Activated CD4-positive, alpha-beta T cell treated with anti-CD3 and anti-CD28 coated beads for 48 hours (primary cell): ENCODE results near the gene ATP5F1A.
A peak's percentile ranks its signal among the peaks of the same experiment; 100 is the strongest.
"Not testable (repeated sequence)": the region's sequence is repeated elsewhere in the genome, so short reads cannot be mapped to it uniquely, and the experiment has no call there.

Source experiments
- DNase-seq: peaks from one replicate; pipeline ENCODE4 v3.0.0-alpha.2; 2020

The ATP5F1A gene

GRCh38 chr18:46097801-46098615 lies at the start of gene ATP5F1A:
TSS of gene ATP5F1A (minus strand) at chr18:46098296. CDS start at chr18:46098231, 65 bp downstream.
- DNase-seq = peak; percentile 92

- no peak for DNase-seq
These were observed 43.1 kb upstream of the ATP5F1A start for GRCh38 chr18:46141199-46141598.

GRCh38 chr18:46140173-46140572 lies 42.1 kb upstream of the ATP5F1A start:
- DNase-seq = no peak

- no peak for DNase-seq
These were observed 37.0 kb upstream of the ATP5F1A start for GRCh38 chr18:46134920-46135675.

- DNase-seq = no peak
These were observed 35.4 kb upstream of the ATP5F1A start for GRCh38 chr18:46133534-46133933.

GRCh38 chr18:46130549-46130948 lies 32.5 kb upstream of the ATP5F1A start:
- not testable (repeated sequence) for DNase-seq

- no peak for DNase-seq
These were observed 32.0 kb upstream of the ATP5F1A start for GRCh38 chr18:46130061-46130460.

- DNase-seq = not testable (repeated sequence)
These were observed 28.5 kb upstream of the ATP5F1A start for GRCh38 chr18:46126625-46127024.

- DNase-seq = no peak
These were observed 15.7 kb upstream of the ATP5F1A start for GRCh38 chr18:46113751-46114150.

GRCh38 chr18:46110406-46110805 lies 12.3 kb upstream of the ATP5F1A start:
- DNase-seq = no peak

- no peak for DNase-seq
These were observed 11.3 kb upstream of the ATP5F1A start for GRCh38 chr18:46109386-46109785.

GRCh38 chr18:46104128-46104911 lies 6.2 kb upstream of the ATP5F1A start, which contains the start of gene HAUS1:
TSS of gene HAUS1 (plus strand) at chr18:46104385. CDS start at chr18:46104412, 27 bp downstream.
- DNase-seq = peak; percentile 91

- no peak for DNase-seq
These were observed 1.4 kb upstream of the ATP5F1A start for GRCh38 chr18:46099463-46099862.

GRCh38 chr18:46098616-46098933 lies 479 bp upstream of the ATP5F1A start:
- DNase-seq = no peak

- no peak for DNase-seq
These were observed 680 bp downstream of the ATP5F1A start for GRCh38 chr18:46097431-46097800.

- DNase-seq = no peak
These were observed 1.3 kb downstream of the ATP5F1A start for GRCh38 chr18:46096651-46097300.

- DNase-seq = no peak
These were observed 2.6 kb downstream of the ATP5F1A start for GRCh38 chr18:46095532-46095931.

GRCh38 chr18:46088501-46088900 lies 9.6 kb downstream of the ATP5F1A start:
- not testable (repeated sequence) for DNase-seq

- DNase-seq = no peak
These were observed 13.7 kb downstream of the ATP5F1A start for GRCh38 chr18:46084431-46084830.

- no peak for DNase-seq
These were observed 17.9 kb downstream of the ATP5F1A start for GRCh38 chr18:46080156-46080555.

GRCh38 chr18:46079336-46079735 lies 18.8 kb downstream of the ATP5F1A start:
- DNase-seq = no peak

GRCh38 chr18:46073474-46074331 lies 24.4 kb downstream of the ATP5F1A start:
- peak; percentile 65 for DNase-seq
